ENCODE measurements around the gene MYOM1. TPM values are rescaled to one million over a fixed set of nuclear protein-coding genes. Genes with fewer than 3 reads are reported as not detected.

The MYOM1 gene
- total and polyA plus RNA-seq, 2 experiments from 2014 or later: 1.1 to 1.8 TPM

DNA sequence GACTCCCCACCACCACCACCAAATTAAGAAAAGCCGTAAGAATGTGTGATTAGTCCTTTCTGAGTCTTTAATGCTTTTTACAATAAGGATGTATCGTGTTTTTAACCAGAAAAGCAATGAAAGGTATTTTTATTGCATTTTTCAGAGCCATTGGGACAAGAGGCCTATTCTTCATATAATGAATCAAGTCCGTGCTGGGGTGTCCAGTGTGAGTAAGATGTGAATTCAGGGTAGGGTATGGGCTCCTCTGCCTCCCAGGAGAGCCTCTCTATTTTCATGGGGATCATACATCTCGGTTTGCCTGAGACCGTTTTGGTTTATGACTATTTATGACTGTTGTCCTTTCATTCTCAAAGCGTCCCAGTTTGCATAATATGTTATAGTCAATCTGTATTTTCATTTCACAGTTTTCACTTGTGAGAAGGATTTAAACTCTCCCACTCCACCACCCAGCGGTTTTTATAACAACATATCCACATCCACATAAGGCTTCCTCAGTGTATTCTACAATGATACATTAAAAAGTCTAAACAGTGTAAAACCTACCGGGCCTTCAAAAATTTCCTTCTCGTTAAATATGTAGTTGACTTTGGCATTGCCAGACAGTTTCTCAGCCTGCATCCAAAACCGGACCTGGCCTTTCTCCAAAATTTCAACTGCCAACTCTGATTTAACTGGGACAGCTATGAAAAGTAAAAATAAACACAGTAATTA is 126.0 kb downstream of the MYOM1 start:
- TF ChIP-seq EZH2phosphoT487 (IDR thresholded peaks at IDR 0.05; ENCODE audit: low read depth, severe bottlenecking, unreplicated experiment) (no peak), EZH2 (IDR thresholded peaks at IDR 0.05; ENCODE audit: borderline replicate concordance) (no peak)
- TF ChIP-seq, protein P1, sequence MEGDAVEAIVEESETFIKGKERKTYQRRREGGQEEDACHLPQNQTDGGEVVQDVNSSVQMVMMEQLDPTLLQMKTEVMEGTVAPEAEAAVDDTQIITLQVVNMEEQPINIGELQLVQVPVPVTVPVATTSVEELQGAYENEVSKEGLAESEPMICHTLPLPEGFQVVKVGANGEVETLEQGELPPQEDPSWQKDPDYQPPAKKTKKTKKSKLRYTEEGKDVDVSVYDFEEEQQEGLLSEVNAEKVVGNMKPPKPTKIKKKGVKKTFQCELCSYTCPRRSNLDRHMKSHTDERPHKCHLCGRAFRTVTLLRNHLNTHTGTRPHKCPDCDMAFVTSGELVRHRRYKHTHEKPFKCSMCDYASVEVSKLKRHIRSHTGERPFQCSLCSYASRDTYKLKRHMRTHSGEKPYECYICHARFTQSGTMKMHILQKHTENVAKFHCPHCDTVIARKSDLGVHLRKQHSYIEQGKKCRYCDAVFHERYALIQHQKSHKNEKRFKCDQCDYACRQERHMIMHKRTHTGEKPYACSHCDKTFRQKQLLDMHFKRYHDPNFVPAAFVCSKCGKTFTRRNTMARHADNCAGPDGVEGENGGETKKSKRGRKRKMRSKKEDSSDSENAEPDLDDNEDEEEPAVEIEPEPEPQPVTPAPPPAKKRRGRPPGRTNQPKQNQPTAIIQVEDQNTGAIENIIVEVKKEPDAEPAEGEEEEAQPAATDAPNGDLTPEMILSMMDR (IDR thresholded peaks at IDR 0.05; ENCODE audit: poor library complexity): no peak
- H3K4me2 ChIP-seq: no peak overlapping the region
- H4K20me1 ChIP-seq (ENCODE audit: insufficient read depth, poor library complexity, severe bottlenecking): no peaks in the 10 kb centered on the region
- H3K4me1 ChIP-seq (ENCODE audit: insufficient read depth): peaks cover 12% of the 10 kb centered on the region
- no peak overlapping the region for H3K4me3 ChIP-seq
- H3K27me3 ChIP-seq: no peaks in the 10 kb centered on the region
- no peaks in the 10 kb centered on the region for H3K36me3 ChIP-seq (replicated peaks; ENCODE audit: insufficient read depth, low read depth)
- H3K9me3 ChIP-seq (ENCODE audit: low read depth): no peaks in the 10 kb centered on the region
- H3K79me2 ChIP-seq: no peaks in the 10 kb centered on the region
- no peaks in the 10 kb centered on the region for H3K9me2 ChIP-seq (replicated peaks; ENCODE audit: insufficient read depth)
- no peak for DNase-seq (ENCODE audit: low spot score)
- no peak overlapping the region for H2AFZ ChIP-seq
- H3K27ac ChIP-seq: no peak overlapping the region
- 65% methylated on average over 10 of the region's 10 CpGs for WGBS (ENCODE audit: low lambda C conversion rate, missing lambda C conversion rate)

DNA sequence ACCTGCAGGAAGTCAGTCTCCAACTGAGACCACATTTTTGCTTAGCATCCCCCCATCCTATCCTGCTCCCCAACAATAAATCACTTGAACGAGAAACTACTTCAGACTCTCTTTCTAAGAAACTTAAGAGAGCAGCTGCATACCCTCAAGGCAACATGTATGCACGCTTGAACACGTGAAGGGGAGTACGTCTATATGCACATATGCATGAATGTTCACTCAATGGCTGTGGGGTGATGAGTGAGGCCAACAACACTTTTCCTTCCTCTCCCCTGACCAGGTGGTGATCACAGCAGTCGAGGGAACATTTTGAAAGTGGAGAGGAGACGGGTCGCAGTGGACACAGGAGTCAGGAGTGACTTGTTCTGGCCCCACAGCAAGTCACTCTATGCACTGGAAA is 127.0 kb downstream of the MYOM1 start:
- Histone ChIP-seq H3K79me2 (no peaks in the 10 kb centered on the region), H3K9me3 (ENCODE audit: low read depth) (no peaks in the 10 kb centered on the region), H3K36me3 (replicated peaks; ENCODE audit: insufficient read depth, low read depth) (no peaks in the 10 kb centered on the region), H3K27me3 (no peaks in the 10 kb centered on the region), H3K4me1 (ENCODE audit: insufficient read depth) (peaks cover 20% of the 10 kb centered on the region), H2AFZ (no peak overlapping the region), H4K20me1 (ENCODE audit: insufficient read depth, poor library complexity, severe bottlenecking) (no peaks in the 10 kb centered on the region), H3K4me3 (no peak overlapping the region), H3K27ac (no peak overlapping the region), H3K4me2 (no peak overlapping the region), H3K9me2 (replicated peaks; ENCODE audit: insufficient read depth) (no peaks in the 10 kb centered on the region)
- no peak for DNase-seq (ENCODE audit: low spot score)
- 98% methylated on average over 7 of the region's 7 CpGs for WGBS (ENCODE audit: low lambda C conversion rate, missing lambda C conversion rate)
- TF ChIP-seq EZH2 (IDR thresholded peaks at IDR 0.05; ENCODE audit: borderline replicate concordance): no peak
- no peak for TF ChIP-seq EZH2phosphoT487 (IDR thresholded peaks at IDR 0.05; ENCODE audit: low read depth, severe bottlenecking, unreplicated experiment)
- TF ChIP-seq, protein P1 (IDR thresholded peaks at IDR 0.05; ENCODE audit: poor library complexity): no peak

DNA sequence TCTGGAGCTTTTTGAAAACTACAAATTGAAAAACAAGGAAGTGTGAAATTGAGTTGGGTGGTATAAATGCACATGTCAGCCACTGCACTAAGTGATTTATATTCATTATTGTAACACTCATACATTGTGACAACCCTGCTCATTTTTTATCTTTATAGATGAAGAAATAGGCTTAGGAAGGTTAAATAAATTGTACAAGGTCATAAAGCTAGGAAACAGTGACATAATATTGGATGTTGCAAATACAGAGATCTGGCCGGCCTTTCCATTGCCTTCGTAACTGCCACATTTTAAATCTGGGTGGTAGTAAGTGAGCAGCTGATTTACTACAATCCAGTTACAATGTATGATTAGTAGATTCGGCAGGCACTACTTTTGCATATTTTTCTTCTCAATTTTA is 130.2 kb downstream of the MYOM1 start:
- peak overlapping the region; percentile 14 for H3K4me2 ChIP-seq
- no peaks in the 10 kb centered on the region for H3K9me2 ChIP-seq (replicated peaks; ENCODE audit: insufficient read depth)
- TF ChIP-seq, protein P1 (IDR thresholded peaks at IDR 0.05; ENCODE audit: poor library complexity): no peak
- TF ChIP-seq EZH2phosphoT487 (IDR thresholded peaks at IDR 0.05; ENCODE audit: low read depth, severe bottlenecking, unreplicated experiment): no peak
- no peak for TF ChIP-seq EZH2 (IDR thresholded peaks at IDR 0.05; ENCODE audit: borderline replicate concordance)
- H3K4me3 ChIP-seq: no peak overlapping the region
- no peaks in the 10 kb centered on the region for H3K36me3 ChIP-seq (replicated peaks; ENCODE audit: insufficient read depth, low read depth)
- 54% methylated on average over 3 of the region's 3 CpGs for WGBS (ENCODE audit: low lambda C conversion rate, missing lambda C conversion rate)
- H2AFZ ChIP-seq: no peak overlapping the region
- H3K27ac ChIP-seq: no peak overlapping the region
- no peaks in the 10 kb centered on the region for H3K9me3 ChIP-seq (ENCODE audit: low read depth)
- no peaks in the 10 kb centered on the region for H3K79me2 ChIP-seq
- H4K20me1 ChIP-seq (ENCODE audit: insufficient read depth, poor library complexity, severe bottlenecking): no peaks in the 10 kb centered on the region
- DNase-seq (ENCODE audit: low spot score): no peak
- no peaks in the 10 kb centered on the region for H3K27me3 ChIP-seq
- peaks cover 20% of the 10 kb centered on the region for H3K4me1 ChIP-seq (ENCODE audit: insufficient read depth)

Data from hepatocyte (in vitro differentiated cells).